Measurements from ENCODE around the gene TPRN. TPM values are rescaled to one million over a fixed set of nuclear protein-coding genes. Genes with fewer than 3 reads are reported as not detected.

TPRN gene
- total and polyA plus RNA-seq, 9 of the 15 experiments (the other 6 are each of a cell fraction or from before 2014, with no cell fraction given): 0.31 to 31.9 (median 4.4) TPM

DNA sequence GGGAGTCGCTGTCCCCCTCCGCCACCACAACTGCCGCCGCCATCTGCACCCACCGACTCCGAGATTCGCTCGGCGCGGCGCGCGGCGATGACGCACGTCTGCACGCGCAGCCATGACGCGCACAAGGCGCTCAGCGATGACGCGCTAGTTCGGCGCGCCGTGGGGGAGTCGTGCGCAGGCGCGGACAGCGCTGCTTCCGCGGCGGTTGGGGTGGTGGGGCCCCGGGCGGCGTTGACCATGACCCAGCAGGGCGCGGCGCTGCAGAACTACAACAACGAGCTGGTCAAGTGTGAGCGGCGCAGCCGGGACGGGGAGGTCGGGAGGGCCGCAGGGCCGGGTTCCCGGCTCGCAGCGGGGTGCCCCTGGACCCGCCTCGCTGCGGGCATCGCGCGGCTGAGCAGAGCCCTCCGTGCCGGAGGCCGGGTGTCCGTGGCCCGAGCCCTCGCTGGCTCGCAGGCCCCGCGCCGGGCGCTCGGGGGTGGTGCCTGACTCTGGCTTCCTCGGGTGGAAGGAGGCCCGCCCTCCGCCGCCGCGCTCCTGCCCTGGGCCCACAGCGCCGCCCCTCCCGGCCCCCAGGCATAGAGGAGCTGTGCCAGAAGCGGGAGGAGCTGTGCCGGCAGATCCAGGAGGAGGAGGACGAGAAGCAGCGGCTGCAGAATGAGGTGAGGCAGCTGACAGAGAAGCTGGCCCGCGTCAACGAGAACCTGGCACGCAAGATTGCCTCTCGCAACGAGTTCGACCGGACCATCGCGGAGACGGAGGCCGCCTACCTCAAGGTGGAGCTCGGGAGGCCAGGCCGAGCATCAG is 11.8 kb downstream of the TPRN start, which contains the start of the genes ANAPC2 and SSNA1 (continued):
- TF ChIP-seq BDP1 (IDR thresholded peaks at IDR 0.05; ENCODE audit: insufficient read depth, insufficient read length) (no peak), POLR2H (tag; IDR thresholded peaks at IDR 0.05; ENCODE audit: low read depth) (peak; percentile 63), ADNP (tag; IDR thresholded peaks at IDR 0.05) (no peak), ZNF778 (CRISPR knock-in tag; IDR thresholded peaks at IDR 0.05) (no peak), ZC3H4 (CRISPR knock-in tag; IDR thresholded peaks at IDR 0.05; ENCODE audit: borderline replicate concordance) (no peak), BCOR (IDR thresholded peaks at IDR 0.05) (peak; percentile 57), OTX1 (CRISPR knock-in tag; IDR thresholded peaks at IDR 0.05) (no peak), SREBF2 (CRISPR knock-in tag; IDR thresholded peaks at IDR 0.05) (no peak), NFXL1 (CRISPR knock-in tag; IDR thresholded peaks at IDR 0.05) (no peak), RBM25 (IDR thresholded peaks at IDR 0.05; ENCODE audit: low read depth, low read length, severe bottlenecking) (no peak), U2AF2 (optimal IDR thresholded peaks at IDR 0.05; ENCODE audit: low read depth, low read length) (no peak), HDAC2 (IDR thresholded peaks at IDR 0.05) (peak; percentile 74; the same call in 1 of the 2 replicates), CHD1 (IDR thresholded peaks at IDR 0.05; ENCODE audit: low read length) (no peak), ZNF217 (CRISPR knock-in tag; IDR thresholded peaks at IDR 0.05) (no peak), NRF1 (conservative IDR thresholded peaks at IDR 0.05 in 1 of 2, IDR thresholded peaks at IDR 0.05 in 1 of 2) (peak; percentile 95 to 97), SAFB2 (IDR thresholded peaks at IDR 0.05; ENCODE audit: borderline replicate concordance, low read depth, low read length, severe bottlenecking) (no peak), HNRNPK (IDR thresholded peaks at IDR 0.05; ENCODE audit: low read depth, low read length, poor library complexity, severe bottlenecking) (no peak), COPS2 (conservative IDR thresholded peaks at IDR 0.05) (no peak), ELK3 (CRISPR knock-in tag; IDR thresholded peaks at IDR 0.05) (no peak), SMC3 (conservative IDR thresholded peaks at IDR 0.05; ENCODE audit: insufficient read depth, low read depth, low read length) (peak; percentile 60), SIX5 (IDR thresholded peaks at IDR 0.05; ENCODE audit: borderline replicate concordance in 1 of 2, insufficient read depth in 1 of 2, low read depth in 1 of 2, low read length in 2 of 2) (peak; percentile 59 to 67; a peak in 3 of 4 replicates), EP300 (IDR thresholded peaks at IDR 0.05; ENCODE audit: low read length) (peak; percentile 52), CCAR2 (IDR thresholded peaks at IDR 0.05; ENCODE audit: low read depth, low read length) (no peak), ZNF143 (CRISPR knock-in tag; IDR thresholded peaks at IDR 0.05) (no peak), JUND (IDR thresholded peaks at IDR 0.05; ENCODE audit: borderline replicate concordance, low read depth, low read length) (peak; percentile 87), JUND (tag; IDR thresholded peaks at IDR 0.05; ENCODE audit: borderline replicate concordance, low read depth, low read length) (no peak; the same call in 2 of the 3 replicates), SPI1 (IDR thresholded peaks at IDR 0.05; ENCODE audit: borderline replicate concordance, low read depth, low read length) (no peak), THRAP3 (IDR thresholded peaks at IDR 0.05; ENCODE audit: borderline replicate concordance) (no peak), NR1H2 (CRISPR knock-in tag; IDR thresholded peaks at IDR 0.05) (no peak), HDGF (IDR thresholded peaks at IDR 0.05) (peak; percentile 92; the same call in 1 of the 2 replicates)
